SK-N-SH (cell line): ENCODE measurements around the gene USP26. TPM values are rescaled to one million over a fixed set of nuclear protein-coding genes. Genes with fewer than 3 reads are reported as not detected.

ENCODE experiments used
- CTCF ChIA-PET: fragments of 300-600, 350-600 bp; formaldehyde crosslinking; extraction: SDS; loops from one replicate; lab custom pipeline; 2021; lab: Yijun Ruan, JAX
- POLR2A ChIA-PET: fragments of 350-600 bp; sonication (Branson Sonifier 250); formaldehyde crosslinking; extraction: SDS; loops from one replicate; lab custom pipeline; 2020; ENCODE audit warnings: antibody characterized with exemption, inconsistent platforms; lab: Yijun Ruan, JAX
- DNase-seq: peaks from one replicate; pipeline ENCODE4 v3.0.0; 2012
- H2AFZ ChIP-seq: fragments of 200-600 bp; sonication (generic); 2 replicates; pipeline ENCODE4 v1.8.1; 2016; ENCODE audit warnings: antibody characterized with exemption, mild to moderate bottlenecking, low read depth
- H3F3A ChIP-seq: fragments of 200-600 bp; sonication (generic); replicated peaks from 2 replicates; pipeline ENCODE3; 2016; ENCODE audit warnings: antibody characterized with exemption, mild to moderate bottlenecking; ENCODE audit not compliant: insufficient read depth
- H3K27ac ChIP-seq, 2 experiments: fragments of 200-500 bp in 1 of 2; fragments of 200-600 bp in 1 of 2; sonication (Bioruptor generic) in 1 of 2; sonication (generic), shearing (Covaris generic) in 1 of 2; 2 replicates each; pipeline versions ENCODE4 v1.5.1 to v1.6.1; 2014 to 2016; ENCODE audit warnings: low read depth in 2 of 2, inconsistent platforms in 1 of 2, low read length in 1 of 2, mild to moderate bottlenecking in 1 of 2, mixed read lengths in 1 of 2
- H3K27me3 ChIP-seq: fragments of 200-600 bp; sonication (generic), shearing (Covaris generic); 2 replicates; pipeline ENCODE4 v1.6.1; 2016; ENCODE audit warnings: mixed run types; ENCODE audit not compliant: insufficient read depth
- H3K36me3 ChIP-seq, 2 experiments: fragments of 200-500 bp in 1 of 2; fragments of 200-600 bp in 1 of 2; sonication (Bioruptor generic) in 1 of 2; sonication (generic) in 1 of 2; replicated peaks in 1 of 2; 2 replicates each; pipeline versions ENCODE3 to v1.5.1; 2014 to 2016; ENCODE audit warnings: low read length in 1 of 2, mild to moderate bottlenecking in 1 of 2; ENCODE audit not compliant: insufficient read depth in 2 of 2, control insufficient read depth in 1 of 2
- H3K4me1 ChIP-seq, 2 experiments: fragments of 200-500 bp in 1 of 2; fragments of 200-600 bp in 1 of 2; sonication (Bioruptor generic) in 1 of 2; sonication (generic), shearing (Covaris generic) in 1 of 2; 2 replicates each; pipeline versions ENCODE4 v1.5.1 to v1.6.1; 2014 to 2016; ENCODE audit warnings: low read depth in 1 of 2, low read length in 1 of 2, mixed run types in 1 of 2; ENCODE audit not compliant: insufficient read depth in 2 of 2, control insufficient read depth in 1 of 2
- H3K4me2 ChIP-seq: fragments of 200-600 bp; sonication (generic), shearing (Covaris generic); 2 replicates; pipeline ENCODE4 v1.6.1; 2017; ENCODE audit warnings: mixed run types
- H3K4me3 ChIP-seq, 2 experiments: fragments of 200-500 bp in 1 of 2; fragments of 200-600 bp in 1 of 2; sonication (Bioruptor generic) in 1 of 2; sonication (generic), shearing (Covaris generic) in 1 of 2; 2 replicates each; pipeline versions ENCODE4 v1.5.1 to v1.8.1; 2014 to 2016; ENCODE audit warnings: low read depth in 2 of 2, inconsistent platforms in 1 of 2, low read length in 1 of 2, mild to moderate bottlenecking in 1 of 2, mixed read lengths in 1 of 2, moderate library complexity in 1 of 2
- H3K79me2 ChIP-seq: fragments of 200-600 bp; sonication (generic); 2 replicates; pipeline ENCODE4 v1.8.1; 2017; ENCODE audit warnings: mild to moderate bottlenecking; ENCODE audit not compliant: insufficient read depth
- H3K9ac ChIP-seq: fragments of 200-600 bp; sonication (generic); 2 replicates; pipeline ENCODE4 v1.6.1; 2017; ENCODE audit warnings: mixed run types
- H3K9me2 ChIP-seq: fragments of 200-600 bp; sonication (generic); 2 replicates; pipeline ENCODE4 v1.6.1; 2017; ENCODE audit warnings: mixed run types
- H3K9me3 ChIP-seq: fragments of 200-600 bp; sonication (generic); 2 replicates; pipeline ENCODE4 v1.6.1; 2017; ENCODE audit warnings: mixed run types, mild to moderate bottlenecking, moderate library complexity
- H4K20me1 ChIP-seq: fragments of 200-600 bp; sonication (generic); 2 replicates; pipeline ENCODE4 v1.6.1; 2017; ENCODE audit warnings: mild to moderate bottlenecking, mixed run types; ENCODE audit not compliant: insufficient read depth
- ELF1 ChIP-seq: IDR thresholded peaks from 2 replicates; pipeline ENCODE4 v1.4.0; 2012
- EP300 ChIP-seq, 2 experiments: IDR thresholded peaks; 2 replicates each; pipeline versions ENCODE4 v1.4.0 to v1.6.1; 2012; ENCODE audit warnings: borderline replicate concordance in 1 of 2, low read depth in 1 of 2, low read length in 1 of 2
- EZH2phosphoT487 ChIP-seq: fragments of 200-600 bp; sonication (generic); IDR thresholded peaks from 2 replicates; pipeline ENCODE4 v1.6.1; 2017; ENCODE audit warnings: low read depth, mixed run types, mild to moderate bottlenecking, antibody characterized with exemption, moderate library complexity, borderline replicate concordance
- FOXJ3 ChIP-seq: sonication (generic); formaldehyde crosslinking; IDR thresholded peaks from 2 replicates; pipeline ENCODE4 v1.5.1; 2020; ENCODE audit warnings: mild to moderate bottlenecking, missing genetic modification reagents
- GABPA ChIP-seq: IDR thresholded peaks from 2 replicates; pipeline ENCODE4 v1.4.0; 2012; ENCODE audit warnings: low read depth, mild to moderate bottlenecking
- MEF2A ChIP-seq: IDR thresholded peaks from 2 replicates; pipeline ENCODE4 v1.4.0; 2012; ENCODE audit warnings: low read depth, borderline replicate concordance
- NFIC ChIP-seq: IDR thresholded peaks from 2 replicates; pipeline ENCODE4 v1.4.0; 2012; ENCODE audit warnings: borderline replicate concordance
- RAD21 ChIP-seq: IDR thresholded peaks from 2 replicates; pipeline ENCODE4 v1.6.1; 2012; ENCODE audit warnings: mild to moderate bottlenecking, low read length
- RXRA ChIP-seq: IDR thresholded peaks from 2 replicates; pipeline ENCODE4 v1.4.0; 2012; ENCODE audit warnings: low read depth, mild to moderate bottlenecking, borderline replicate concordance
- SIN3A ChIP-seq: IDR thresholded peaks from 2 replicates; pipeline ENCODE4 v1.6.1; 2012; ENCODE audit warnings: low read depth, mild to moderate bottlenecking, low read length, moderate library complexity, borderline replicate concordance
- TCF12 ChIP-seq: IDR thresholded peaks from 2 replicates; pipeline ENCODE4 v1.4.0; 2012
- YY1 ChIP-seq: IDR thresholded peaks from 2 replicates; pipeline ENCODE4 v1.4.0; 2012; ENCODE audit warnings: low read depth, mild to moderate bottlenecking
- polyA plus RNA-seq, 3 experiments: library from polyadenylated mRNA; depleted of rRNA; stranded (reverse); fragments of >200 nt; gene quantifications; 2 replicates each; pipeline ENCODE4 v1.2.3, GENCODE V29; 2012
- TF ChIP-seq, protein P1 (sequence below): IDR thresholded peaks from 2 replicates; pipeline ENCODE4 v1.4.0; 2012; ENCODE audit warnings: low read depth, borderline replicate concordance
- TF ChIP-seq, protein P2 (sequence below): IDR thresholded peaks from 2 replicates; pipeline ENCODE4 v1.4.0; 2012; ENCODE audit warnings: low read depth
- TF ChIP-seq, protein P3 (sequence below): IDR thresholded peaks from 2 replicates; pipeline ENCODE4 v1.4.0; 2012; ENCODE audit warnings: low read depth, borderline replicate concordance
- TF ChIP-seq, protein P4 (sequence below): fragments of 200-600 bp; sonication (generic); IDR thresholded peaks from 2 replicates; pipeline ENCODE4 v1.6.1; 2017; ENCODE audit warnings: antibody characterized with exemption, mild to moderate bottlenecking, moderate library complexity
- TF ChIP-seq, protein P5 (sequence below): fragments of 150-350 bp; IDR thresholded peaks from 2 replicates; pipeline ENCODE4 v1.6.1; 2016; ENCODE audit warnings: mild to moderate bottlenecking, low read depth, low read length

USP26 gene
- polyA plus RNA-seq, 1 of the 3 experiments (the other 2 are of a cell fraction) = not detected

DNA sequence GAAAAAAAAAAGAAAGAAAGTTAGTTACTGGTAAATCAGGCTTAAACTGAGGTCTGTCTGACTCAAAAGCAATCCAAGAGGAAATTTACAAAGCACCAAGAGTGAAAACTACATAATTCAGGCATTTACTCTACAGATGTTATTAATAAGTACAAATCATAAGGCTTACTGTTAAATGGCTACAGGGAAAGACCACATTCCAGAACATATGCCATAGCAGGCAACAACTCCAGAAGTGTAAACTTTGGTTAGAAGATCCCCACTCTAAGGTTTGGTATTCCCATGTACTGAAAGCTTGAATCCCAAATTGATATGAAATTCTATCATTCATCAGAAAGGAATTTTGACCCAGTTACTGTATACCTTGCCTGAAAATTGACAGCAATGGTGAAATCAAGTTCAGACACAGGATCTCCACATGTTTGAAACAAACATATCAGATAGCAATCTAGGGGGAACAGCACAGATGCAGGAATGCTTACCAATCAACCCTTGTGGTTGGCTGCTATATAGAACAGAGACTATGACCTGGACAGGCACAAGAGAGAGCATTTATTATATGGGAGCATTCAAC, 6.6 kb downstream of the USP26 start:
- Histone ChIP-seq H3K9me2 (no peaks in the 10 kb centered on the region), H3K9ac (no peak overlapping the region), H3K79me2 (no peaks in the 10 kb centered on the region), H3K4me1 (no peaks in the 10 kb centered on the region), H3F3A (no peaks in the 10 kb centered on the region), H3K4me3 (no peak overlapping the region), H3K27ac (no peak overlapping the region), H3K9me3 (no peaks in the 10 kb centered on the region), H2AFZ (no peak overlapping the region), H3K4me2 (no peak overlapping the region), H3K27me3 (no peaks in the 10 kb centered on the region), H4K20me1 (no peaks in the 10 kb centered on the region), H3K36me3 (no peaks in the 10 kb centered on the region)
- ChIA-PET CTCF (no interaction called here), POLR2A (no interaction called here)
- DNase-seq = no peak
- TF ChIP-seq NFIC = no peak
- no peak for TF ChIP-seq TCF12
- TF ChIP-seq YY1 = no peak
- no peak for TF ChIP-seq MEF2A
- TF ChIP-seq, protein P1, sequence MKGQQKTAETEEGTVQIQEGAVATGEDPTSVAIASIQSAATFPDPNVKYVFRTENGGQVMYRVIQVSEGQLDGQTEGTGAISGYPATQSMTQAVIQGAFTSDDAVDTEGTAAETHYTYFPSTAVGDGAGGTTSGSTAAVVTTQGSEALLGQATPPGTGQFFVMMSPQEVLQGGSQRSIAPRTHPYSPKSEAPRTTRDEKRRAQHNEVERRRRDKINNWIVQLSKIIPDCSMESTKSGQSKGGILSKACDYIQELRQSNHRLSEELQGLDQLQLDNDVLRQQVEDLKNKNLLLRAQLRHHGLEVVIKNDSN = no peak
- TF ChIP-seq, protein P2, sequence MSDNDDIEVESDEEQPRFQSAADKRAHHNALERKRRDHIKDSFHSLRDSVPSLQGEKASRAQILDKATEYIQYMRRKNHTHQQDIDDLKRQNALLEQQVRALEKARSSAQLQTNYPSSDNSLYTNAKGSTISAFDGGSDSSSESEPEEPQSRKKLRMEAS = no peak
- no peak for TF ChIP-seq RXRA
- TF ChIP-seq, protein P3, sequence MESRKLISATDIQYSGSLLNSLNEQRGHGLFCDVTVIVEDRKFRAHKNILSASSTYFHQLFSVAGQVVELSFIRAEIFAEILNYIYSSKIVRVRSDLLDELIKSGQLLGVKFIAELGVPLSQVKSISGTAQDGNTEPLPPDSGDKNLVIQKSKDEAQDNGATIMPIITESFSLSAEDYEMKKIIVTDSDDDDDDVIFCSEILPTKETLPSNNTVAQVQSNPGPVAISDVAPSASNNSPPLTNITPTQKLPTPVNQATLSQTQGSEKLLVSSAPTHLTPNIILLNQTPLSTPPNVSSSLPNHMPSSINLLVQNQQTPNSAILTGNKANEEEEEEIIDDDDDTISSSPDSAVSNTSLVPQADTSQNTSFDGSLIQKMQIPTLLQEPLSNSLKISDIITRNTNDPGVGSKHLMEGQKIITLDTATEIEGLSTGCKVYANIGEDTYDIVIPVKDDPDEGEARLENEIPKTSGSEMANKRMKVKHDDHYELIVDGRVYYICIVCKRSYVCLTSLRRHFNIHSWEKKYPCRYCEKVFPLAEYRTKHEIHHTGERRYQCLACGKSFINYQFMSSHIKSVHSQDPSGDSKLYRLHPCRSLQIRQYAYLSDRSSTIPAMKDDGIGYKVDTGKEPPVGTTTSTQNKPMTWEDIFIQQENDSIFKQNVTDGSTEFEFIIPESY = no peak
- no peak for TF ChIP-seq FOXJ3 (CRISPR knock-in tag)
- TF ChIP-seq RAD21 = no peak
- TF ChIP-seq SIN3A = no peak
- no peak for TF ChIP-seq GABPA
- no peak for TF ChIP-seq ELF1

DNA sequence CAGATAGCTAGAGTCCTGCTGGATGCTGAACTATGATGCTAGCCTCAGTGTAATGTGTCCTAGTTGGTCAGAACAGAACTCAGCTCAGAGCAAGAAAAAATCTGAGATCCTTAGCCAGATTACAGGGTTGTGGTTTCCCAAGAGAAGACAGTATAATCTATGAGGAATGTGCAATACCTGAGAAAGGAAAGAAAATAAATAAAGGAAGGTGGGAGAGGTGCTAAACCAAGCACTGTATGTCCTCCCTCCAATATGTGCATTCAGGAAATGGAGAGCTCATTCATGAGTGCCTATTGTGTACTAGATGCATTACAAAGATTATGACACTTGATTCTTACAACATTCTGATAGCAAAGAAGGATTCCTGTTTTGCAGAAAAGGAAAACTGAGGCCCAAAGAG, 7.5 kb downstream of the USP26 start:
- Histone ChIP-seq H3K4me1 (no peaks in the 10 kb centered on the region), H3F3A (no peaks in the 10 kb centered on the region), H3K4me3 (no peak overlapping the region), H3K9me3 (no peaks in the 10 kb centered on the region), H3K36me3 (no peaks in the 10 kb centered on the region), H3K79me2 (no peaks in the 10 kb centered on the region), H3K9ac (no peak overlapping the region), H4K20me1 (no peaks in the 10 kb centered on the region), H3K9me2 (no peaks in the 10 kb centered on the region), H2AFZ (no peak overlapping the region), H3K27me3 (no peaks in the 10 kb centered on the region), H3K4me2 (no peak overlapping the region), H3K27ac (no peak overlapping the region)
- DNase-seq = no peak
- POLR2A ChIA-PET = no interaction called here
- CTCF ChIA-PET = interaction anchor here (1.4 kb wide), 1 partner anchor 41 kb away, joined by 3 read pairs; no protein-coding TSS in a partner anchor
- no peak for TF ChIP-seq ELF1
- TF ChIP-seq EP300 (IDR thresholded peaks at IDR 0.05; ENCODE audit: borderline replicate concordance in 1 of 2, low read depth in 1 of 2, low read length in 1 of 2) = no peak
- no peak for TF ChIP-seq EZH2phosphoT487
- TF ChIP-seq, protein P4, sequence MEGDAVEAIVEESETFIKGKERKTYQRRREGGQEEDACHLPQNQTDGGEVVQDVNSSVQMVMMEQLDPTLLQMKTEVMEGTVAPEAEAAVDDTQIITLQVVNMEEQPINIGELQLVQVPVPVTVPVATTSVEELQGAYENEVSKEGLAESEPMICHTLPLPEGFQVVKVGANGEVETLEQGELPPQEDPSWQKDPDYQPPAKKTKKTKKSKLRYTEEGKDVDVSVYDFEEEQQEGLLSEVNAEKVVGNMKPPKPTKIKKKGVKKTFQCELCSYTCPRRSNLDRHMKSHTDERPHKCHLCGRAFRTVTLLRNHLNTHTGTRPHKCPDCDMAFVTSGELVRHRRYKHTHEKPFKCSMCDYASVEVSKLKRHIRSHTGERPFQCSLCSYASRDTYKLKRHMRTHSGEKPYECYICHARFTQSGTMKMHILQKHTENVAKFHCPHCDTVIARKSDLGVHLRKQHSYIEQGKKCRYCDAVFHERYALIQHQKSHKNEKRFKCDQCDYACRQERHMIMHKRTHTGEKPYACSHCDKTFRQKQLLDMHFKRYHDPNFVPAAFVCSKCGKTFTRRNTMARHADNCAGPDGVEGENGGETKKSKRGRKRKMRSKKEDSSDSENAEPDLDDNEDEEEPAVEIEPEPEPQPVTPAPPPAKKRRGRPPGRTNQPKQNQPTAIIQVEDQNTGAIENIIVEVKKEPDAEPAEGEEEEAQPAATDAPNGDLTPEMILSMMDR = no peak
- TF ChIP-seq, protein P5, sequence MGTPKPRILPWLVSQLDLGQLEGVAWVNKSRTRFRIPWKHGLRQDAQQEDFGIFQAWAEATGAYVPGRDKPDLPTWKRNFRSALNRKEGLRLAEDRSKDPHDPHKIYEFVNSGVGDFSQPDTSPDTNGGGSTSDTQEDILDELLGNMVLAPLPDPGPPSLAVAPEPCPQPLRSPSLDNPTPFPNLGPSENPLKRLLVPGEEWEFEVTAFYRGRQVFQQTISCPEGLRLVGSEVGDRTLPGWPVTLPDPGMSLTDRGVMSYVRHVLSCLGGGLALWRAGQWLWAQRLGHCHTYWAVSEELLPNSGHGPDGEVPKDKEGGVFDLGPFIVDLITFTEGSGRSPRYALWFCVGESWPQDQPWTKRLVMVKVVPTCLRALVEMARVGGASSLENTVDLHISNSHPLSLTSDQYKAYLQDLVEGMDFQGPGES = no peak
- TF ChIP-seq FOXJ3 (CRISPR knock-in tag) = no peak
